H9 (cell line): ENCODE measurements around the gene PLEKHG7. TPM values are rescaled to one million over a fixed set of nuclear protein-coding genes. Genes with fewer than 3 reads are reported as not detected.

Source experiments
- DNase-seq: peaks from one replicate; pipeline ENCODE4 v3.0.0-alpha.2; 2017
- H2AFZ ChIP-seq: one replicate; pipeline ENCODE4 v1.6.1; 2013; ENCODE audit warnings: mild to moderate bottlenecking, low read length, control low read depth, moderate library complexity
- H2AK5ac ChIP-seq: 2 replicates; pipeline ENCODE4 v1.6.1; 2013; ENCODE audit warnings: low read length, control low read depth, mixed read lengths; ENCODE audit not compliant: insufficient read length
- H2BK120ac ChIP-seq: one replicate; pipeline ENCODE4 v1.6.1; 2013; ENCODE audit warnings: low read depth, mild to moderate bottlenecking, low read length, control low read depth, inconsistent platforms; ENCODE audit not compliant: poor library complexity, severe bottlenecking
- H2BK12ac ChIP-seq: 2 replicates; pipeline ENCODE4 v1.6.1; 2013; ENCODE audit warnings: low read length, control low read depth, mixed read lengths, low read depth; ENCODE audit not compliant: insufficient read length
- H2BK15ac ChIP-seq: 2 replicates; pipeline ENCODE4 v1.6.1; 2013; ENCODE audit warnings: low read depth, low read length, control low read depth
- H2BK20ac ChIP-seq: one replicate; pipeline ENCODE4 v1.6.1; 2013; ENCODE audit warnings: low read depth, mild to moderate bottlenecking, low read length, control low read depth, inconsistent platforms; ENCODE audit not compliant: poor library complexity, severe bottlenecking
- H2BK5ac ChIP-seq: 2 replicates; pipeline ENCODE4 v1.6.1; 2013; ENCODE audit warnings: low read length, control low read depth, mixed read lengths; ENCODE audit not compliant: insufficient read length
- H3K14ac ChIP-seq: 2 replicates; pipeline ENCODE4 v1.6.1; 2013; ENCODE audit warnings: low read length, control low read depth; ENCODE audit not compliant: insufficient read depth
- H3K18ac ChIP-seq: 2 replicates; pipeline ENCODE4 v1.6.1; 2013; ENCODE audit warnings: low read depth, mild to moderate bottlenecking, mixed read lengths, low read length, control low read depth; ENCODE audit not compliant: insufficient read length
- H3K23ac ChIP-seq: 2 replicates; pipeline ENCODE4 v1.6.1; 2013; ENCODE audit warnings: low read length, control low read depth, mixed read lengths, low read depth; ENCODE audit not compliant: insufficient read length
- H3K23me2 ChIP-seq: 2 replicates; pipeline ENCODE4 v1.6.1; 2013; ENCODE audit warnings: low read depth, mild to moderate bottlenecking, mixed read lengths, low read length, control low read depth; ENCODE audit not compliant: insufficient read length, poor library complexity, severe bottlenecking
- H3K27ac ChIP-seq: 2 replicates; pipeline ENCODE4 v1.5.1; 2013; ENCODE audit warnings: low read length, control low read depth, mixed read lengths, low read depth; ENCODE audit not compliant: insufficient read length
- H3K27me3 ChIP-seq: 2 replicates; pipeline ENCODE4 v1.6.1; 2013; ENCODE audit warnings: low read length, control low read depth, inconsistent platforms; ENCODE audit not compliant: insufficient read depth
- H3K4ac ChIP-seq: 2 replicates; pipeline ENCODE4 v1.6.1; 2013; ENCODE audit warnings: low read depth, mild to moderate bottlenecking, control low read depth, inconsistent platforms, low read length, moderate library complexity
- H3K4me1 ChIP-seq: 2 replicates; pipeline ENCODE4 v1.6.1; 2013; ENCODE audit warnings: low read length, control low read depth, inconsistent platforms; ENCODE audit not compliant: insufficient read depth
- H3K4me2 ChIP-seq: 2 replicates; pipeline ENCODE4 v1.6.1; 2013; ENCODE audit warnings: low read length, control low read depth, mixed read lengths; ENCODE audit not compliant: insufficient read length, insufficient read depth
- H3K56ac ChIP-seq: 2 replicates; pipeline ENCODE4 v1.6.1; 2013; ENCODE audit warnings: low read depth, mild to moderate bottlenecking, mixed read lengths, low read length, control low read depth; ENCODE audit not compliant: insufficient read length
- H3K79me1 ChIP-seq: 2 replicates; pipeline ENCODE4 v1.6.1; 2013; ENCODE audit warnings: low read depth, mild to moderate bottlenecking, moderate library complexity, low read length, control low read depth, inconsistent platforms; ENCODE audit not compliant: insufficient read depth, poor library complexity, severe bottlenecking
- H3K79me2 ChIP-seq: 2 replicates; pipeline ENCODE4 v1.6.1; 2013; ENCODE audit warnings: low read length, control low read depth, inconsistent platforms; ENCODE audit not compliant: insufficient read depth
- H3K9ac ChIP-seq: 2 replicates; pipeline ENCODE4 v1.6.1; 2013; ENCODE audit warnings: low read length, control low read depth, mixed read lengths; ENCODE audit not compliant: insufficient read length; ENCODE audit errors: extremely low read depth
- H3K9me3 ChIP-seq: one replicate; pipeline ENCODE4 v1.6.1; 2013; ENCODE audit warnings: low read depth, low read length, inconsistent platforms; ENCODE audit not compliant: control insufficient read depth
- H3T11ph ChIP-seq: one replicate; pipeline ENCODE4 v1.6.1; 2013; ENCODE audit warnings: mild to moderate bottlenecking, low read length, control low read depth, inconsistent platforms
- H4K20me1 ChIP-seq: one replicate; pipeline ENCODE4 v1.6.1; 2013; ENCODE audit not compliant: control insufficient read depth, insufficient read length, insufficient read depth
- H4K5ac ChIP-seq: 2 replicates; pipeline ENCODE4 v1.6.1; 2013; ENCODE audit warnings: low read depth, mild to moderate bottlenecking, mixed read lengths, low read length, control low read depth; ENCODE audit not compliant: insufficient read length
- H4K8ac ChIP-seq: replicated peaks from 2 replicates; pipeline ENCODE4 v1.6.1; 2013; ENCODE audit warnings: low read length, control low read depth, mixed read lengths, low read depth; ENCODE audit not compliant: insufficient read length
- H4K91ac ChIP-seq: 2 replicates; pipeline ENCODE4 v1.6.1; 2013; ENCODE audit warnings: low read depth, mild to moderate bottlenecking, moderate library complexity, mixed read lengths, low read length, control low read depth; ENCODE audit not compliant: insufficient read length
- H3K27ac Mint-ChIP-seq, 3 experiments: 2 replicates in 2 of 3; 3 replicates in 1 of 3; pipeline ENCODE4 v1.8.0; 2020 to 2021; ENCODE audit warnings: mixed read lengths in 3 of 3, mild to moderate bottlenecking in 1 of 3, moderate library complexity in 1 of 3
- H3K27me3 Mint-ChIP-seq: 2 replicates; pipeline ENCODE4 v1.8.0; 2021; ENCODE audit warnings: low read depth, mild to moderate bottlenecking, moderate library complexity, mixed read lengths
- H3K36me3 Mint-ChIP-seq, 3 experiments: 2 replicates in 2 of 3; 3 replicates in 1 of 3; pipeline ENCODE4 v1.8.0; 2020 to 2021; ENCODE audit warnings: low read depth in 3 of 3, mixed read lengths in 3 of 3; ENCODE audit not compliant: insufficient read depth in 1 of 3
- H3K4me1 Mint-ChIP-seq, 2 experiments: 2 replicates each; pipeline ENCODE4 v1.8.0; 2020; ENCODE audit warnings: mixed read lengths in 2 of 2
- H3K4me3 Mint-ChIP-seq, 2 experiments: 2 replicates in 1 of 2; 3 replicates in 1 of 2; pipeline ENCODE4 v1.8.0; 2020 to 2021; ENCODE audit warnings: mild to moderate bottlenecking in 2 of 2, mixed read lengths in 2 of 2, moderate library complexity in 1 of 2
- H3K9me3 Mint-ChIP-seq, 2 experiments: 2 replicates in 1 of 2; 3 replicates in 1 of 2; pipeline ENCODE4 v1.8.0; 2020; ENCODE audit warnings: mild to moderate bottlenecking in 2 of 2, mixed read lengths in 2 of 2, moderate library complexity in 1 of 2
- CTCF ChIP-seq: fragments of 200-600 bp; sonication (generic); conservative IDR thresholded peaks from 3 replicates; pipeline ENCODE4 v1.8.0; 2021; ENCODE audit warnings: antibody characterized with exemption, mild to moderate bottlenecking
- WGBS: extraction: QIAGEN DNeasy Blood & Tissue Kit; methylation state at CpG from one replicate; pipeline ENCODE4 v1.1.7; 2013; ENCODE audit warnings: missing lambda C conversion rate, low lambda C conversion rate, mixed read lengths; ENCODE audit not compliant: insufficient read length; ENCODE audit errors: extremely low coverage; 5-methylcytosine and 5-hydroxymethylcytosine counted together
- total RNA-seq: library from RNA; stranded (reverse); gene quantifications from 2 replicates; pipeline ENCODE4 v1.2.1, GENCODE V29; 2021

PLEKHG7 gene
- total RNA-seq, 1 experiment from 2014 or later = not detected

- H3K56ac ChIP-seq = no peak overlapping the region
- no peak overlapping the region for H3K14ac ChIP-seq
- H3K27me3 ChIP-seq = no peaks in the 10 kb centered on the region
- no peak for TF ChIP-seq CTCF
- no peak overlapping the region for H2BK12ac ChIP-seq
- H2BK20ac ChIP-seq = no peak overlapping the region
- no peak overlapping the region for H2BK15ac ChIP-seq
- H3K9ac ChIP-seq = no peak overlapping the region
- Mint-ChIP-seq H3K27me3 (no peaks in the 10 kb centered on the region), H3K36me3 (peaks cover 0 to 3% (median 0%) of the 10 kb centered on the region in 3 experiments; a peak in 3 of 7 replicates), H3K27ac (no peak overlapping the region; a peak in 1 of 7 replicates), H3K9me3 (peaks cover under 1 to 5% of the 10 kb centered on the region in 2 experiments), H3K4me3 (no peak overlapping the region), H3K4me1 (peaks cover 3 to 10% of the 10 kb centered on the region in 2 experiments)
- no peak overlapping the region for H3T11ph ChIP-seq
- H2AFZ ChIP-seq = no peak overlapping the region
- H2BK5ac ChIP-seq = no peak overlapping the region
- H4K5ac ChIP-seq = no peak overlapping the region
- H2BK120ac ChIP-seq = no peak overlapping the region
- no peaks in the 10 kb centered on the region for H3K79me1 ChIP-seq
- H3K79me2 ChIP-seq = no peaks in the 10 kb centered on the region
- no peaks in the 10 kb centered on the region for H3K4me1 ChIP-seq
- no peak overlapping the region for H3K4me2 ChIP-seq
- no CpG with 5 or more reads among the region's 1 CpG for WGBS
- no peaks in the 10 kb centered on the region for H4K20me1 ChIP-seq
- no peak overlapping the region for H3K18ac ChIP-seq
- DNase-seq = no peak
- no peaks in the 10 kb centered on the region for H3K23me2 ChIP-seq
- no peaks in the 10 kb centered on the region for H3K9me3 ChIP-seq
- no peak overlapping the region for H3K23ac ChIP-seq
- H3K4ac ChIP-seq = no peak overlapping the region
- H2AK5ac ChIP-seq = no peak overlapping the region
- no peak overlapping the region for H4K8ac ChIP-seq
- no peak overlapping the region for H3K27ac ChIP-seq
- no peak overlapping the region for H4K91ac ChIP-seq
Measured at GRCh38 chr12:92729773-92730305, 27.1 kb downstream of the PLEKHG7 start.
